ENCODE measurements around the gene SLC45A2. TPM values are rescaled to one million over a fixed set of nuclear protein-coding genes. Genes with fewer than 3 reads are reported as not detected.
"Not testable (repeated sequence)": the region's sequence is repeated elsewhere in the genome, so short reads cannot be mapped to it uniquely, and the experiment has no call there.

Gene SLC45A2
- total RNA-seq, 4 donors from 2014 or later = not detected

DNA sequence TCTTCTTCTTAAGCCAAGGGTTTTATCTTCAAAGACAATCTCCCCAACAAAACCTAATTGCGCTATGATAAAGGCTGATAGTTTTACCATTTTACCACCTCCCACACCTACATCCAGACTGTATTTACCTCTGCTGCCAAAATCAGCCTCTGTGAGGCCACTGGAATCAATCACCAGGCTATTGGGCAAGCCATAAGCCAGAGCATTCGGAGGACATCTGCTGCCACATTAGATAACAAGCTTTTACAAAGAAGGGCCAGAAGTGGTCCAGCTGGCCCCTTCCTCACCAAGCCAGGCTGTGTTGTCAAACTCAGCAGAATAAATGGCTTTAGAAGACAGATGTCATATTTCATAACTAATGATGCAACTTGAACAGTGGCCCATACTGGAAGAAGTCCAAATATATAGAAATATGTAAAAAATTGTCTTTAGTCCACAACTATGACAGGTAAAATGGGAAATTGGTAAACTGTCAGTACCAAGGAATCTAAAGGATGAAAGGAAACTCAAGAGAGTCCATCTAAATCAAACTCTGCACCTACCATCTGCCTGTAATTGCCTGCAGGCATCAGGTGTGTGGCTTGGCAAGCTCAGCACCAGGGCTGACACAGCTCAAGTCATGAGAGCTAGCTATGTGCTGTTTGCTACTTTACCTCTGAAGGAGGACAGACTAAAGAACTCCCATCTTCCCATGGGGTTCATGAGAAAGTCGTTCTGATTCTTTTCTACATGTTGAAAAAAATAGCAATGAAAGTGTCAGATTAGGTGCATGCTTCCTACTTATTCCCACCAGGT lies 16.1 kb downstream of the SLC45A2 start:
- TF ChIP-seq POLR2A (IDR thresholded peaks at IDR 0.05) (no peak), CTCF (IDR thresholded peaks at IDR 0.05) (no peak)
- no peak overlapping the region for H3K4me3 ChIP-seq
- no peaks in the 10 kb centered on the region for H3K27me3 ChIP-seq
- no peak for DNase-seq
- H3K9me3 ChIP-seq = no peaks in the 10 kb centered on the region
- no peaks in the 10 kb centered on the region for H3K36me3 ChIP-seq
- H3K27ac ChIP-seq = no peak overlapping the region
- no peaks in the 10 kb centered on the region for H3K4me1 ChIP-seq

DNA sequence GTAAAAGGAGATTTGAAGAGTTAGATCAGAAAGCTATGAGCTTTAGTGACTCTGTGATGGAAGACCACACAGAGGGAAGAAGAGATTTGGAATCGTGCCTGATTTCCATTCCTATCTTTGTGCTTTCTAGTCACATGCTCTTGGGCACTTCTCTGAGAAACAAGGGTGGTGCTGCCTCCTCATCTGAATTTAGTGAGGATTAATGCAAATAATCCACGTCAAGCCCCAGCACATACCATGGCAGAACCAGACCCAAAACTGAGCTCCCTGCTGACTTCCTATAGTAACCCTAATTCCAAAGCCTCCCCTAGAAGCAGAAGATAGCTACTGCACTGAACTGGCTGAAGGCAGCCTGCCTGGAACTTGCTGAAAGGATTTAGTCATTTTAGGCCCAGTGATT lies 17.7 kb downstream of the SLC45A2 start:
- Histone ChIP-seq H3K9me3 (no peaks in the 10 kb centered on the region), H3K4me1 (no peaks in the 10 kb centered on the region), H3K4me3 (no peak overlapping the region), H3K27ac (no peak overlapping the region), H3K36me3 (no peaks in the 10 kb centered on the region), H3K27me3 (no peaks in the 10 kb centered on the region)
- DNase-seq = no peak
- TF ChIP-seq CTCF (IDR thresholded peaks at IDR 0.05) = no peak
- TF ChIP-seq POLR2A (IDR thresholded peaks at IDR 0.05) = no peak

- no peaks in the 10 kb centered on the region for H3K36me3 ChIP-seq
- no peaks in the 10 kb centered on the region for H3K9me3 ChIP-seq
- no peak overlapping the region for H3K4me3 ChIP-seq
- TF ChIP-seq POLR2A (IDR thresholded peaks at IDR 0.05) (no peak), CTCF (IDR thresholded peaks at IDR 0.05) (no peak)
- DNase-seq = no peak
- H3K27me3 ChIP-seq = no peaks in the 10 kb centered on the region
- no peaks in the 10 kb centered on the region for H3K4me1 ChIP-seq
- no peak overlapping the region for H3K27ac ChIP-seq
These were observed 20.3 kb downstream of the SLC45A2 start for GRCh38 chr5:33964132-33964700.

DNA sequence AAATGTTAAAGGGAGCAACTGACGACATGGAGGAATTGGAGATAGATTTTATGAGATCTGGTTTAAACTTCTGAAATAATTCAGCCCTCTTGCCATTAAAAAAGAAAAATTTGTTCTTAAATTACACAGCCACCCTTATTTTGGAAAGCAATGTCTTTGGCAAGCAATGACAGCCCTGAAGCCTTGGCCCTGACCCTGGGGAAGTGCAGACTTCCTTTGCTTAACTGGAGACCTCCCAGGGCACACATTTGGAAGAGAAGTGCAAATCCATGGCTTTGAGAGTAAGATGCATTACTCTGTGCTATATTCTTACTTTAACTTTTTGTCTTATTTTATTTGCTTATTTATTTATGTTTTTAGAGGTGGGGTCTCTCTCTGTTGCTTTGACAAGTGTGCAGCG lies 26.3 kb downstream of the SLC45A2 start:
- no peaks in the 10 kb centered on the region for H3K4me1 ChIP-seq
- H3K9me3 ChIP-seq = no peaks in the 10 kb centered on the region
- no peak overlapping the region for H3K27ac ChIP-seq
- no peaks in the 10 kb centered on the region for H3K27me3 ChIP-seq
- H3K4me3 ChIP-seq = no peak overlapping the region
- no peak for TF ChIP-seq POLR2A (IDR thresholded peaks at IDR 0.05)
- TF ChIP-seq CTCF (IDR thresholded peaks at IDR 0.05) = no peak
- H3K36me3 ChIP-seq = no peaks in the 10 kb centered on the region
- DNase-seq = no peak

- Histone ChIP-seq H3K27me3 (no peaks in the 10 kb centered on the region), H3K4me1 (no peaks in the 10 kb centered on the region), H3K4me3 (no peak overlapping the region), H3K36me3 (no peaks in the 10 kb centered on the region), H3K27ac (no peak overlapping the region), H3K9me3 (no peaks in the 10 kb centered on the region)
- DNase-seq = no peak
- no peak for TF ChIP-seq CTCF (IDR thresholded peaks at IDR 0.05)
- no peak for TF ChIP-seq POLR2A (IDR thresholded peaks at IDR 0.05)
These were observed 26.8 kb downstream of the SLC45A2 start for GRCh38 chr5:33957577-33958150.

GRCh38 chr5:33952175-33952574 lies 32.3 kb downstream of the SLC45A2 start:
- not testable (repeated sequence) for H3K27me3 ChIP-seq, H3K27ac ChIP-seq, H3K4me1 ChIP-seq, H3K9me3 ChIP-seq, H3K36me3 ChIP-seq, H3K4me3 ChIP-seq, DNase-seq

Measured in Peyer's patch (tissue), 4 donors.